Stimulated activated CD4-positive, alpha-beta T cell treated with anti-CD3 and anti-CD28 coated beads, Interleukin-4, amount 100 ng/mL, for 1 hour (primary cell): ENCODE data around the gene PRAMEF27.
"Not testable (repeated sequence)": the region's sequence is repeated elsewhere in the genome, so short reads cannot be mapped to it uniquely, and the experiment has no call there.

ENCODE experiments used
- DNase-seq: peaks from one replicate; pipeline ENCODE4 v3.0.0-alpha.2; 2020

The PRAMEF27 gene

GRCh38 chr1:13056475-13056874 is at the start of gene PRAMEF27:
Gene PRAMEF27 (minus strand): TSS chr1:13056575. CDS start chr1:13053659, 2,916 bp downstream.
- not testable (repeated sequence) for DNase-seq

GRCh38 chr1:13070474-13070873 is 14.1 kb upstream of the PRAMEF27 start, which contains the start of gene PRAMEF25:
Gene PRAMEF25 (plus strand): TSS chr1:13070774. CDS start chr1:13073694, 2,920 bp downstream.
- DNase-seq: not testable (repeated sequence)

- DNase-seq: not testable (repeated sequence)
Measured at GRCh38 chr1:13019846-13020245, 36.5 kb downstream of the PRAMEF27 start.

GRCh38 chr1:13011932-13012331 is 44.4 kb downstream of the PRAMEF27 start:
- not testable (repeated sequence) for DNase-seq

- not testable (repeated sequence) for DNase-seq
Measured at GRCh38 chr1:13009348-13009747, 47.0 kb downstream of the PRAMEF27 start.

- DNase-seq: not testable (repeated sequence)
Measured at GRCh38 chr1:13005732-13006131, 50.6 kb downstream of the PRAMEF27 start.
